Activated CD8-positive, alpha-beta memory T cell treated with anti-CD3 and anti-CD28 coated beads, Interleukin-2, amount 10 ng/mL, durations not matched to agents 7 days and 5 days (primary cell): ENCODE data around the gene SOS1. TPM values are rescaled to one million over a fixed set of nuclear protein-coding genes. Genes with fewer than 3 reads are reported as not detected.

ENCODE experiments used
- ATAC-seq: fragments of 150-1000 bp; cut with Tn5 transposase; one replicate; pipeline ENCODE4 v1.10.0; 2021; ENCODE audit warnings: moderate library complexity
- CTCF ChIA-PET: fragments of 350-600 bp; sonication (Branson Sonifier 250); formaldehyde crosslinking; loops from one replicate; lab custom pipeline; 2021; ENCODE audit warnings: antibody characterized with exemption; lab: Charles Lee
- DNase-seq: peaks from one replicate; pipeline ENCODE4 v3.0.0-alpha.2; 2020
- H3K27ac Mint-ChIP-seq: one replicate; pipeline ENCODE4 v1.8.0; 2021; ENCODE audit warnings: mild to moderate bottlenecking, mixed read lengths
- H3K27me3 Mint-ChIP-seq: one replicate; pipeline ENCODE4 v1.8.0; 2021; ENCODE audit warnings: mixed read lengths
- H3K36me3 Mint-ChIP-seq: one replicate; pipeline ENCODE4 v1.8.0; 2021; ENCODE audit warnings: mild to moderate bottlenecking, mixed read lengths
- H3K4me1 Mint-ChIP-seq: one replicate; pipeline ENCODE4 v1.8.0; 2021; ENCODE audit warnings: mixed read lengths
- H3K4me3 Mint-ChIP-seq: one replicate; pipeline ENCODE4 v1.8.0; 2021; ENCODE audit warnings: mild to moderate bottlenecking, moderate library complexity, mixed read lengths
- H3K9me3 Mint-ChIP-seq: one replicate; pipeline ENCODE4 v1.8.0; 2022; ENCODE audit warnings: low read depth, mixed read lengths
- total RNA-seq, 2 experiments: library from RNA; stranded (reverse); gene quantifications; one replicate each; pipeline ENCODE4 v1.2.3, GENCODE V29; 2021

The SOS1 gene
- total RNA-seq, 2 experiments from 2014 or later = 134 to 186 TPM

DNA sequence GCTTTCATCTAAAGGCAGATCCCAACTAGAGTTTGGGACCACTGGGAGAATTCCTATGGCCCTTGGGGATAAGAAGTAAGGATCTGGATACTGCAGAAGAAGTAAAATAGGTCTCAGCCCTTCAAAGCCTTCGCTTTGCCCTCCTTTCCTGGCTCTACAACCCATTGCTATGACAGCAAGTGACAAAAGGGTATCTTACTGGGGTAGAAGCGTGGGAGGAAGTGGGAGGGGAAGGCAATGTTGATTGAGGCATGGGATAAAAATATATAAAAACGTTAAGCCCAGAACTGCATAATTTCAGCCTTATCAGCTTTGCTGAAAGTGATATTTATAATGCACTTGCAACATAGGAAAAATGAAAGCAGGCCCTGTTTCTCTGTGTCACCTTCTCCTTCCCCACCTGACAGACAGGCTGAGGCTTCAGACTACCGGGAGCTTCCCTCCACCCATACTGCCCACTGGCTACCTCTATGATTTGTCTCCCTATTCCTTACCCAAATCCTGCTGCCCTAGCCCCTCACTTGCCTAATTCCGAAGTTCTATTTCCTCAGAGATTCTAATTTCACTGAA, 14.9 kb upstream of the SOS1 start:
- Mint-ChIP-seq H3K27ac (peak overlapping the region; percentile 84), H3K36me3 (peaks cover 5% of the 10 kb centered on the region), H3K4me1 (peaks cover 66% of the 10 kb centered on the region), H3K9me3 (no peaks in the 10 kb centered on the region), H3K4me3 (peak overlapping the region; percentile 32), H3K27me3 (peaks cover 2% of the 10 kb centered on the region)
- ATAC-seq = peak; percentile 46
- DNase-seq = no peak
- CTCF ChIA-PET = interaction anchor here (1.0 to 2.2 kb wide), 2 partner anchors 15 to 92 kb away, joined by 3 to 11 read pairs; partner anchors contain the start of gene SOS1

DNA sequence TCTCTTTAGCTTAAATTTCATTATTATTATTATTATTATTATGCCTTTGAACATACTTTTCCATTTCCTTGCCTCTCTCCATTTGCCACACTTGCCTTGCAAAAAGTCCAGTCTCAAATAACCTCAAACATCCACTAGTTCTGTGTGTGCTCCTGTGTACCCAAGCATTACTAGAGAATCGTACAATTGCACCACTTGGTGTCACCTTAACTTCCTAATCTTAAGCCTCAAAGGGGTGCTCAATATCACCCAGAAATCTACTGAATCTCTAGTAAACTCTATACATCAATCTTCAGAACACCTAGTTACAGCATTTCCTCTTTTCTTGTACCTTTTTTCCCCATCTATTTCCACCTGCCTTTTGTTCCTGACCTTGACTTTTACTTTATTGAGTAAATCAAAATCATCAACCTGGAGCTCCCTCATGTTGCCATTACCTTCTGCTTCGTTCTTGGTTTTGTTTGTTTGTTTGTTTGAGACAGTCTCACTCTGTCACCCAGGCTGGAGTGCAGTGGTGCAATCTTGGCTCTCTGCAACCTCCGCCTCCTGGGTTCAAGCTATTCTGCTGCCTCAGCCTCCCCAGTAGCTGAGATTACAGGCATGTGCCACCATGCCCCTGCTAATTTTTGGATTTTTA, 12.5 kb upstream of the SOS1 start:
- H3K9me3 Mint-ChIP-seq = no peaks in the 10 kb centered on the region
- peaks cover 2% of the 10 kb centered on the region for H3K27me3 Mint-ChIP-seq
- peaks cover 65% of the 10 kb centered on the region for H3K4me1 Mint-ChIP-seq
- H3K4me3 Mint-ChIP-seq = no peak overlapping the region
- H3K27ac Mint-ChIP-seq = peak overlapping the region; percentile 67
- ATAC-seq (no peak), DNase-seq (no peak)
- H3K36me3 Mint-ChIP-seq = peaks cover 6% of the 10 kb centered on the region
- CTCF ChIA-PET = interaction anchor here (0.6 to 3.1 kb wide), 9 partner anchors 8 to 186 kb away, joined by 3 to 22 read pairs (median 3); partner anchors contain the start of gene SOS1

DNA sequence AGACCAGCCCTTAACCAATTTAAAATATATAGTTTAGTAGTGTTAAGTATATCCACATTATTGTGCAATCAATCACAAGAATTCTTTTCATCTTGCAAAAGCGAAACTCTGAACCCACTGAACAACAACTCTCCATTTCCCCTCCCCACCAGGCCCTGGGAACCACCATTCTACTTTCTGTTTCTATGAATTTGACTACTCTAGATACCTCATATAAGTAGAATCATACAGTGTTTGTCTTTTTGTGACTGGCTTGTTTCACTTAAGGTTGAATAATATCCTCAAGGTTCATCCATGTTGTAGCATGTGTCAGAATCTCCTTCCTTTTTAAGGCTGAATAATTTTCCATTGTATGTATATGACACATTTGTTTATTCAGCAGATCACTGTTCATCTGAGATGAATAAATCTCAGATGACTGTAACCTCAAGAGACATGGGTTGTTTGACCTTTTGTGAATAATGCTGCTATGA, 8.1 kb upstream of the SOS1 start:
- peaks cover 2% of the 10 kb centered on the region for H3K27me3 Mint-ChIP-seq
- peak overlapping the region; percentile 87 for H3K27ac Mint-ChIP-seq
- CTCF ChIA-PET = interaction anchor here (0.7 to 8.6 kb wide), 9 partner anchors 8 to 98 kb away, joined by 3 to 121 read pairs (median 4); partner anchors contain the start of gene SOS1
- H3K4me3 Mint-ChIP-seq = peak overlapping the region; percentile 34
- no peaks in the 10 kb centered on the region for H3K9me3 Mint-ChIP-seq
- peaks cover 8% of the 10 kb centered on the region for H3K36me3 Mint-ChIP-seq
- DNase-seq = peak; percentile 89
- peaks cover 61% of the 10 kb centered on the region for H3K4me1 Mint-ChIP-seq
- ATAC-seq = peak; percentile 24

DNA sequence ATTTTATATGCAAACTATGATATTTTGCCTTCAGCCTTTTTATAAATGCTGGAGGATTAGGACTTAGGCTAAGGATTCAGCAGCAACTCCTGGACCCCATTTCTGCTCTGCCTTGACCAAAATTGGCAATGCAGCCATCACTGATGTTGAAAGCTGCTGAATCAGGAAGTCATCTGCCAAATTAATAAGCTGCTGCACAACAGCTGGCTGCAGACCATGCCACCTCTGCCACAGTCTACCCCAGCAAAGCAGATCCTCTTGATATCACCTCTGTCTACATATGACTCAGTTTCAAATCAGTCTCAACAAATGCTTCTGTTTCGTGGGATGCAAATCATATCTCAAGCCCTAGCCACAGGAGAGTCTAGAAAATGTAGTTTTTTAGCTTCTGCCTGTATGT, 7.1 kb upstream of the SOS1 start:
- DNase-seq (peak; percentile 91), ATAC-seq (peak; percentile 43)
- Mint-ChIP-seq H3K9me3 (no peaks in the 10 kb centered on the region), H3K4me3 (peak overlapping the region; percentile 41), H3K4me1 (peaks cover 61% of the 10 kb centered on the region), H3K36me3 (peaks cover 10% of the 10 kb centered on the region), H3K27me3 (peaks cover 2% of the 10 kb centered on the region), H3K27ac (peak overlapping the region; percentile 83)
- CTCF ChIA-PET = interaction anchor here (0.6 to 8.6 kb wide), 12 partner anchors 9 to 393 kb away, joined by 3 to 121 read pairs (median 3); no protein-coding TSS in a partner anchor

DNA sequence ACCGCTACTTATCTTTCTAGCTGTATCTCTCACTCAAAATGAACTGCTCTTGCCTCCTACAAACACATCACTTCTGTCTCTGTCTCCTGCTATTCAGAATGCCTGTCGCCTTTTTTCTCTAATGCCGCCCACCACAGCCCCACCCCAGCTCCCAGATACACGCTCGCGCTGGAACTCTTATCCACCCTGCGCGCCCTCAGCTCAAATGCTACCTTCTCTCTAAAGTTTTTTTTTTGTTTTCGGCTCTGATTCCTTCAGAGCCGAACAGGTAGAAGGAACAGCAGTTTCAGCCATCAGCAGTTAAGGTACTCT, 3.9 kb upstream of the SOS1 start:
- Mint-ChIP-seq H3K27me3 (no peaks in the 10 kb centered on the region), H3K9me3 (no peaks in the 10 kb centered on the region), H3K27ac (peak overlapping the region; percentile 91), H3K4me1 (peaks cover 64% of the 10 kb centered on the region), H3K4me3 (peak overlapping the region; percentile 90), H3K36me3 (peaks cover 7% of the 10 kb centered on the region)
- DNase-seq = no peak
- peak; percentile 1 for ATAC-seq
- CTCF ChIA-PET = interaction anchor here (0.7 to 8.6 kb wide), 15 partner anchors 8 to 177 kb away, joined by 3 to 121 read pairs (median 4); no protein-coding TSS in a partner anchor

DNA sequence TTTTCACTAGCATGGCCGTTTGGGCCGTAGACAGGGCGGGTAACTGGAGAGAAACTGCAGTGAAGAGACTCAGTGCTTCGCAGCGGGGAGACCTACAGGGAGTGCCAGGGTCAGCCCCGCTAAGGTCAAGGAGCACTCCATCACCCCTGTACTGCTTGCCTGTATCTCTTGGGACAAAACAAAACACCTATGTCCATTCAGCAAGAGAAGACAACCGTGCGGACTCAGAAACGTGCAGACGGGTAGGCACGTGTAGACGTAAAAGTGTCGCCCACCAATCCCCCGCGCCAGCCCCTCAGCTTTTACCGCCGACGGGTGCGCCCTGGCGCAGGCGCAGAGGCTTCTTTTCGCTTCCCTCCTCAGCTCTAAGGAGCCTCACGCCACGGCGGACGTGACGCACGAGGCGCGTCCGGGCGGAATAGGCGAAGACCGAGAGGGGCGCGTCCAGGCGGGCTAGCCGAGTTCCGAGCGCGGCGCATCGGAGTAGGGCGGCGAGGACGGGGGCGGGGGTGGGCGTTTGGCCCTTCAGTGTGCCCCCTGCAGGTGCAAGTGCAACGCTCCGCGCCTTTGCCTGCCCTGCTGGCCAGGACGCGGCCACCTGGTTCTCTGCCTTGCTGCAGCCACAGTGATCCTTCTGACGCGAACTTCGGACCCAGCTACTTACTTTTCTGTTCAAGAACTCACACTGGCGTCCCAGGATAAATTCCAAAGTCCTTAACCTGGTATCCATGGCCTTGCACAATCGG, 3.3 kb upstream of the SOS1 start:
- peak overlapping the region; percentile 90 for H3K4me3 Mint-ChIP-seq
- peaks cover 59% of the 10 kb centered on the region for H3K4me1 Mint-ChIP-seq
- DNase-seq (peak; percentile 99), ATAC-seq (peak; percentile 77)
- peak overlapping the region; percentile 91 for H3K27ac Mint-ChIP-seq
- CTCF ChIA-PET = interaction anchor here (0.6 to 8.6 kb wide), 20 partner anchors 9 to 248 kb away, joined by 3 to 121 read pairs (median 4); partner anchors contain the start of genes DHX57 and MORN2
- peaks cover 13% of the 10 kb centered on the region for H3K36me3 Mint-ChIP-seq
- no peaks in the 10 kb centered on the region for H3K9me3 Mint-ChIP-seq
- H3K27me3 Mint-ChIP-seq = no peaks in the 10 kb centered on the region

DNA sequence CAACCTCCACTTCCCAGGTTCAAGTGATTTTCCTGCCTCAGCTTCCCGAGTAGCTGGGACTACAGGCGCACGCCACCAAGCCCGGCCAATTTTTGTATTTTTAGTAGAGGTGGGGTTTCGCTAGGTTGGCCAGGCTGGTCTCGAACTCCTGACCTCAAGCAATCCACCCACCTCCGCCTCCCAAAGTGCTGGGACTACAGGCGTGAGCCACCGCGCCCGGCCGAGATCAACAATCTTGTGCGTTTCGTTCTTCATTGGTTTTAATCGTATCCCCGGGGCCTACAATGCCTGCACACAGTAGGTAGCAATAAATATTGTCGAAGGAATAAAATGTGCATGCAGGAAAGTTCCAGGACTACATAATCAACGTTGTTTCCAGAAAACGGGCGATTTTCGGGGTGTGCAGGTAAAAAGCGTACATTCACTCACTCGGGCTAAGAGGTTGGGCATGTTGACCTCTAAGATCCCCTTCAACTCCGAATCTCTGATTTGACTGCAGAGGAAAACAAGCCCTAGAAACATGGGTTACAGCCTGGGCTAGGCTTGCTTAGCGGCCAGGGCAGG, 2.7 kb upstream of the SOS1 start:
- Mint-ChIP-seq H3K4me1 (peaks cover 57% of the 10 kb centered on the region), H3K36me3 (peaks cover 19% of the 10 kb centered on the region)

DNA sequence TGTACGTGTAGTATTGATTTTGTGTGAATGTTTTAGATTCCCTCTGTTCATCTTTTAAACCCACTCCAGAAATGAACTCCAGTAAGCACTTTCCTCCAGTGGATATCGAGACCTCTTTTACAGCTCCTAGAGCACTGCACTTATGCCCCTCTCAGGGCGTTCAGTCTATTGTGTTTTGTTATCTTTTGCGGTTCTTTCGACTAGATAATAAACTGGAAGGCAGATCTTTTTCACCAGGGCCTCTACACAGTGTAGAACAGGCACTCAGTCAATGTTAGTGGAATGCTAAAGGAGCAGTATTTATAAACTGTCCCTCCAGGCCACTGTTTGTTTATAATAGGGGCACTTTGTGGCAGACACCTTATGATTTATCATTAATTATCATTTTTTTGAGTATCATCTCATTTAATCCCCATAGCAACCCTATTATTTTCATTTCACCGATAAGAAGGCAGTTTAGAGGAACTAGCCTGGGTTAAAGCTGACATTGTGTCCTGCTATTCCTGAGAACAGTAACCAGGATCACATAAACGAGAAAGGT, 742 bp upstream of the SOS1 start:
- Mint-ChIP-seq H3K9me3 (no peaks in the 10 kb centered on the region), H3K4me3 (peak overlapping the region; percentile 82), H3K27ac (peak overlapping the region; percentile 96), H3K36me3 (peaks cover 39% of the 10 kb centered on the region), H3K4me1 (peaks cover 60% of the 10 kb centered on the region), H3K27me3 (no peaks in the 10 kb centered on the region)
- DNase-seq (no peak), ATAC-seq (no peak)
- CTCF ChIA-PET = interaction anchor here (1.1 to 9.4 kb wide), 6 partner anchors 8 to 174 kb away, joined by 4 to 183 read pairs (median 8); no protein-coding TSS in a partner anchor

More for the DNA sequence above, 2.7 kb upstream of the SOS1 start:
- Mint-ChIP-seq H3K9me3 (no peaks in the 10 kb centered on the region), H3K27me3 (no peaks in the 10 kb centered on the region), H3K27ac (peak overlapping the region; percentile 91), H3K4me3 (peak overlapping the region; percentile 90)
- ATAC-seq (no peak), DNase-seq (no peak)
- CTCF ChIA-PET = interaction anchor here (0.6 to 9.4 kb wide), 12 partner anchors 10 to 248 kb away, joined by 3 to 183 read pairs (median 6); partner anchors contain the start of genes DHX57 and MORN2

DNA sequence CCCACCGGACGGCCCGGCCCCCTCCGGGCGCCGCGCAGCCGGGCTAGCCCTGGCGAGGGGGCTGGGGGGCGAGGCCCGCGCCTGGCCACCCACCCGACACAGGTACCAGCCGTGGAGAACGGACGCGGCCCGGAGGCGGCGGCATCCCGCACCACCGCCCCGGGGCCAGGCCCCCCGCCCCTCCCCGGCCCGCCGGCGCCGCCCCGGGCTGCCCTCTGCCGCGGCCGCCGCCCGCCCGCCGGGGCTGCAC, 405 bp downstream of the SOS1 start:
- Mint-ChIP-seq H3K4me3 (no peak overlapping the region), H3K9me3 (no peaks in the 10 kb centered on the region), H3K27me3 (no peaks in the 10 kb centered on the region), H3K4me1 (peaks cover 68% of the 10 kb centered on the region), H3K27ac (no peak overlapping the region), H3K36me3 (peaks cover 49% of the 10 kb centered on the region)
- CTCF ChIA-PET = interaction anchor here (0.7 to 9.4 kb wide), 21 partner anchors 9 to 173 kb away, joined by 3 to 183 read pairs (median 4); no protein-coding TSS in a partner anchor
- ATAC-seq = peak; percentile 10
- no peak for DNase-seq

DNA sequence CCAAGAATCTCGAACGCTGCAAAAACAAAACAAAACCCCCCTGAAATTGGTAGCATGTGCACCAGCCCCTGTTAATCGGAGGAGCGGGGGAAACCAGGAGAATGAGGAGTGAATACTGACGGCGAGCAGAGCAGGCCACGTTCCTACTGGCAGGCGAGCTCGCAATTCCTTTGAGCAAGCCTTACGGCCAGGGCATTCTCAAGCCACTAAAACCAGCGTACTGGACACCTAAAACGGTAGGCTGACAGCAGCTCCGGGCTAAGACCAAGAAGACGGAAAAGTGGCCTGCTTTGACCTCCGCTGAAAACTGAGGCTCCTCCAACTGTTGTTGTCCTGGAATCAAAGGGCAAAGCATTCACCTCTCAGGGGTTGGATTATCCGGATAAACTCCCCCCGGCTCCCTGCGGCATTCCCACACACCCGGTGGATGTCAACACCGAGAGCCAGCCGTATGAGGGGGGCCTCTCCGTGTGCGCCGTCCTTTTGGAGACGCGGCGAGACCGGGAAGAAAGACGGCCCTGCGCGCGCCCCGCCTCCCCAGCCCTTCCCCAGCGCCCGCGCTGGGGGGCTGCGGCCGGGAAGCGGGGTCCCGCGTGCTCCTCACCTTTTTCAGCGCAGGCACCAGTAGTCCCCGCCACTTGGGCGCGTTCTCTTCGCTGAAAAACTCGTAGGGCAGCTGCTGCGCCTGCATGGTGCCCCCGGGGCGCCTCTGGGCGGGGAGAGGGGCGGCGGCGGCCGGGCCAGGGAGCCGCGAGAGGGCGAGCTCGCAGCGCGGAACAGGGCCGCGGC, 925 bp downstream of the SOS1 start:
- no peaks in the 10 kb centered on the region for H3K27me3 Mint-ChIP-seq
- ATAC-seq = peak; percentile 38
- CTCF ChIA-PET = interaction anchor here (1.0 to 9.4 kb wide), 22 partner anchors 10 to 367 kb away, joined by 3 to 183 read pairs (median 4); no protein-coding TSS in a partner anchor
- peaks cover 51% of the 10 kb centered on the region for H3K36me3 Mint-ChIP-seq
- DNase-seq = peak; percentile 74
- H3K27ac Mint-ChIP-seq = peak overlapping the region; percentile 96
- H3K9me3 Mint-ChIP-seq = no peaks in the 10 kb centered on the region
- H3K4me3 Mint-ChIP-seq = peak overlapping the region; percentile 96
- H3K4me1 Mint-ChIP-seq = peaks cover 66% of the 10 kb centered on the region

DNA sequence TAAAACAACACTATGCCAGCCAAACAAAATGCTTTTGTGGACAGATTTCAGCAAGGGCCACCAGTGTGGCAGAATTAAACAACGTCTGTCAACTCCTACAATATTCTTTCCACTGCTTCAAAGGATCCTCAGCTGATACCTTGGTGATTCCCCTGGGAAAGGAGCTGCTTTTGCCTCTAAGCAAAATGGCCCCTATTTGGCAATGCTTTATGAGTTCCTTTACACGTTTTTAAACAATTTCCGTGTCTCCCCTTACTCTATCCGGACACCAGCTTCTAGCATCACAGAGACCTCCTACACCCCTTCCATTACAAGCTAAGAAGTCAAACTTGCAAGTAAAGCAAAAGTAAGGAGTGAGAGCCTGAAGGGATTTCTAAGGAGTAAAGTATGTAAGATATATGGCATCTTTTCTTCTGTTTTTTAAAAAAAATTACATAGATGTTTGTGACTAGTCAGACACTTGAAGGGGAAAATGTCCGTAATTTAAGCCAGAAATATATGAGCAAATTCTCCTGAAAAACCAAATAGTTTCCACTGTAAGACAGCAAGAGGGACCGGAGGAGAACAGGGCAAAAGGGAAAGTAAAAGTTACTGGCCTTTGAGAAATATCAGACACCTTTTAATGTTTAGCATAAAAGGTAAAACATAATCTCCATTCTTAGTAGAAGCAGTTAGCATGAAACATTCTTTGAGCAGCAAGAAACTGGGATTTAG, 1.9 kb downstream of the SOS1 start:
- Mint-ChIP-seq H3K4me1 (peaks cover 68% of the 10 kb centered on the region), H3K27ac (peak overlapping the region; percentile 96), H3K27me3 (no peaks in the 10 kb centered on the region), H3K9me3 (no peaks in the 10 kb centered on the region), H3K4me3 (peak overlapping the region; percentile 96), H3K36me3 (peaks cover 55% of the 10 kb centered on the region)
- CTCF ChIA-PET = interaction anchor here (1.0 to 9.4 kb wide), 12 partner anchors 9 to 366 kb away, joined by 3 to 183 read pairs (median 6); no protein-coding TSS in a partner anchor
- ATAC-seq (no peak), DNase-seq (no peak)
